ENCODE measurements around the gene SORCS2.

DNA sequence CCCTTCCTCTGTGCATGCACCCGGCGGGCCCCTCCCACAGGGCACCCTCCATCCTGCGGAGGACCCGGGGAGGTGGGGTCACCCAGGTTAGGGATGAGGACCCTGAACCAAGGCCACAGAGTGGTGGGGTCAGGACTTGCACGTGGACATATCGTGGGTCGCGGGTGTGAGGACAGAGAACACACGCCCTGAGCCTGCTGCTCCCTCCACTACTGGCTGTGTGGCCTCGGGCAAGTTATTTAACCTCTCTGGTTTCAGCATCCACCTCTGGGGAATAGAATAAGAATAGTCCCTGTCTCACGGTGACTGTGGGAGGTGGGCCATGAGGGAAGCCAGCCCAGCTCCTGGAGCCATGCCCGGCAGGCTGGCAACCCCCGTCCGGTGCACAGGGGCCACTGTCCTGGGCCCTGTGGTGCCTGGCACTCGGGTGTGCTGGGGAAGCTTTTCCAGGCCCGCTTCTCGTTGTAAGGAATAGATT is 237.3 kb downstream of the SORCS2 start:
- TF ChIP-seq, protein P1, sequence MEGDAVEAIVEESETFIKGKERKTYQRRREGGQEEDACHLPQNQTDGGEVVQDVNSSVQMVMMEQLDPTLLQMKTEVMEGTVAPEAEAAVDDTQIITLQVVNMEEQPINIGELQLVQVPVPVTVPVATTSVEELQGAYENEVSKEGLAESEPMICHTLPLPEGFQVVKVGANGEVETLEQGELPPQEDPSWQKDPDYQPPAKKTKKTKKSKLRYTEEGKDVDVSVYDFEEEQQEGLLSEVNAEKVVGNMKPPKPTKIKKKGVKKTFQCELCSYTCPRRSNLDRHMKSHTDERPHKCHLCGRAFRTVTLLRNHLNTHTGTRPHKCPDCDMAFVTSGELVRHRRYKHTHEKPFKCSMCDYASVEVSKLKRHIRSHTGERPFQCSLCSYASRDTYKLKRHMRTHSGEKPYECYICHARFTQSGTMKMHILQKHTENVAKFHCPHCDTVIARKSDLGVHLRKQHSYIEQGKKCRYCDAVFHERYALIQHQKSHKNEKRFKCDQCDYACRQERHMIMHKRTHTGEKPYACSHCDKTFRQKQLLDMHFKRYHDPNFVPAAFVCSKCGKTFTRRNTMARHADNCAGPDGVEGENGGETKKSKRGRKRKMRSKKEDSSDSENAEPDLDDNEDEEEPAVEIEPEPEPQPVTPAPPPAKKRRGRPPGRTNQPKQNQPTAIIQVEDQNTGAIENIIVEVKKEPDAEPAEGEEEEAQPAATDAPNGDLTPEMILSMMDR (IDR thresholded peaks at IDR 0.05; ENCODE audit: low read depth, low read length, poor library complexity, severe bottlenecking) = no peak
- TF ChIP-seq EZH2phosphoT487 (IDR thresholded peaks at IDR 0.05; ENCODE audit: borderline replicate concordance, low read length) = no peak

Data from DOHH2 (cell line).